ENCODE data around the gene INSM1.

Gene INSM1

DNA sequence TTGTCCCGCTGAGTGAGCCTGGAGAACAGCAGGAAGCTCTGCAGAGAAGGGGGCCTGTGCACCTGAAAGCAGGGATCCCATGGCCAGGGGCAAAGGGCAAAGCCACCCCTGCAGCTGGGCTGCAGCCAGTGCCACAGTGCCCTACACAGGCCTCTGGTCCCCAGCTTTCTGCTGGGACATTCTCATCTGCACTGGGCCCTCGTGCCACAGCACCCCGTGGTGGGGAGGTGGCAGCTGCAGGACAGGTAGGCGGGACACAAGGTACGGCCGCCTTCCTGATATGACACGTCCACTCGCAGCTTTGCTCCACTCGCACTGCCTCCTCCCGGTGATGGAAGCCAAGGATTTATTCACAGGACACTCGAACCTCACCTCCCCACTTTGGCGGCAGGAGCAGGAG, 27.2 kb downstream of the INSM1 start:
- DNase-seq, result no peak

DNA sequence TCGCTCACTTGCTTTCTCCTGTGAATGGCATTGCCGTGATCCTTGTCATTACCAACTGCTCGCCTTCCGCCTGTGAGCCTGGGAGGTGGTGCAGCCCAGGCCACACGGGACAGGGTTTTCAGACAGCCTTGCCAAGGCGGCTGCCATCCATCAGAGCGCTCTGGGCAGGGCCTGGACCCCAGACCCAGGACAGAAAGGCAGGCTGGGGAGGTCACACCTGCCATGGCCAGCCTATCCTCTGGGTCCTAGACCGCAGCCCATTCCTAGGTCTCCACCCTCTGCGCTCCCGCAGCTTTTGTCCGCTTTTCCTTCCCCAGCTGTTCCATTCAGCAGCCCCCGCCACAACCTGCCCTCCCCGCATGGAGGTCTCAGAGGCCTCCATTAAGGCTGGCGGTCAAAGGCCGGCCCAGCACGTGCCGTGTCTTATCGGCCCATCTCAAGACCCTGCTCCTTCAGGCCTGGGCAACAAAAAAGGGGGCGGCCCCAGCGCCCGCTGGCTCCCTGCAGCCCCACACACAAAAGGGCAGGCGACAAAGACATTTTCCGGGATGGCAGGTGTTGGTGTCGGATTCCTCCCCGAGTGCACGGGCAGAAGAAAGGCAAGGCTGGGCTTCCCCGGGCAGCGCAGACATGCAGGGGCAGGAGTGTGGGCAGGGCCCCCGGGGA, 28.1 kb downstream of the INSM1 start:
- DNase-seq, result peak; percentile 56

DNA sequence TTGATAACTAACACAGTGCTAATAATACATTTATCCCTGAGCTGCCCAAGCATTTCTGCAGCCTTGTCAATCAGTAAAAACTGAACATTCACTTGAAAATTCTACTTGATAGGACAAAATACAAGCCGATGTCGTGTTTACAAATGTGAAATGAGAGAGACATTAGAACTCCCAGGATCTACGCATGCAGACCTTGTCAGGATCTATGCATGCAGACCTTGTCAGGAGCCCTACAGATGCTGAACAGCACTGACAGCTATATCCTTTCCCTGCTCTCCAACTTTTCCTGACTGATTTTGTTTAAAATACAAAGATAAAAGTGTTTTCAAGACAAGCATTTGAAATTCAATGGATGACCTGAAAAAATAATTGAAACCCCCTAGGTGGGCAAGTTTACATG, 28.9 kb downstream of the INSM1 start:
- no peak for DNase-seq

DNA sequence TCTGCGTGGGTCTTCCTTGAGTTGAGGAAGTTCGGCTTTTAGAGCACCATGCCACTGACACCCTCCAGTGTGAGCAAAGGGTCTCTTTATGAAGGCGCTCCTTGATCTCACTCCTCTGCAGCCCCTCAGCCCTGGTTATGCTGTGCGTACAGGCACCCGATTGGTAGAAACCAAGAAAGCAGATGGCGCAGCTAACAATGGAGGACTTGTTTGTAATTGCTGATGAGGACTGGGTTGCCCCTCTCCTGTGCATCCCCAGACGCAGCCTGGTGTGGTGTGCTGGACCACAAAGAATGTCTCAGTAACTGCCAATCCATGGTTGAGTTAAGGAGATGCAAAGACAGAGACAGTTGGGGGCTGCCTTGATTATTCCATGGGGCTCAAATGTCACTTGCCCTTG, 30.2 kb downstream of the INSM1 start:
- no peak for DNase-seq

DNA sequence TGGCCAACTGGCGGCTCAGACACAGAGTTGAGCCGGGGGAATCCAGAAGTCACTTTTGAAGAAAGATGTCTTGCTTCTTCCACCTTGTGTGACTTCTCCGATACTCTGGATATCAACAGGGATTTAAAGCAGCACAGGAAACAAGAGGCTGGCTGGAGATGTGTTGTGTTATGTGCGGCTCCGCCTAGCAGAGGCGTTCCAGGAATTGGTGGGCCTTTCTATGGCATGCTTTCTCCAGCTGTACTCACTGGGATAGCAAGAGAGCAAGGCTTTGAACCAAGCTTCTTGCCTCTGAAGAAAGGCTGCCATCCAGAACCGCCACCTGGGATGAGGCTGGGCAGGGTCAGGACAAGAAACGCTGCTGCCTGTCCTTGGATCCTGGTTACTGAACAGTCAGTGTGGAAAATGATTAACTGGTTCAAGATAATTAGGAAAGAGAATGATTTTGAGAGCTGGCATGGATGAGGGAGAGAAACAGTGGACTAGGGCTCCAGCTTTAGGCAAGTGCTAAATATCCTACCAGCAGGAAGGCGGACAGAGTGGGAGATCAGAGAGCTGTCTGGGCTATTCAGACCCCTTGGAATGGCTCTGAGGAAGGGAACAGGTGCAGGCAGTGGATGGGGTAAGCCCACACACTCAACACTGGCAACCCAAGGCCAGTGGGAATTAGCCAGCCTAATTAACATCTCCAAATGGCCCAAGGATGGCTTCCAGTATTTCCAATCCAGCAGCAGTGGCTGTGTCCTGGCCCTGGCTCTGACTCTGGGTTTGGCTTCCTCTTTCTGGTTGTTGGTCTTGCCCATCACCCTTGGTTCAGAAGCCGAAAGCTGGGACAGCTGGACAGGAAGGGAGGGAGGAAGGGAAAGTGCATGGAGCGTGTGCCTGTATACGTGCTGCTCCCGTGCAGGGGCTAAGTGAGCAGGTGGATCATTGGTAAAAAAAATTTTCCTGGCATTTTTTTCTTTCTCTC, 31.9 kb downstream of the INSM1 start:
- DNase-seq, result no peak

DNA sequence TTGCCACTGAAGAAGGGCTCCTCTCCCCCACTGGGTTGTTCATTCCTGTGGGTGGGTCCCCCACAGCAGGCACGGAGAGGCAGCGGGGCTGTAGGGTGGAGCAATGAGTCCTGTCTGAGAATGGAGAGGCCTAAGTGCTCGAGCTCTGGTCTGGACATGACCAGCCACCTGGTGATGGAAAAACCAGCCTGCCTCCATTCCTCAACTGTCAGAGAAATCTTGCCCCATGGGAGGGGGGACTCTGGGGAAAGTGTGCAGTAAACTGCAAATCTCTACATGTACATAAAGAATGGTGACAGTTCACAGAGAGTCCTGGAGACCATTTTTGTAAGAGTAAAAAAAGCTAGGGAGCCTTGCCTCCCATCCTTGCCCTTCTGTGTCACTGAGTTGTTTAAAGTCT, 34.1 kb downstream of the INSM1 start:
- DNase-seq, result no peak

DNA sequence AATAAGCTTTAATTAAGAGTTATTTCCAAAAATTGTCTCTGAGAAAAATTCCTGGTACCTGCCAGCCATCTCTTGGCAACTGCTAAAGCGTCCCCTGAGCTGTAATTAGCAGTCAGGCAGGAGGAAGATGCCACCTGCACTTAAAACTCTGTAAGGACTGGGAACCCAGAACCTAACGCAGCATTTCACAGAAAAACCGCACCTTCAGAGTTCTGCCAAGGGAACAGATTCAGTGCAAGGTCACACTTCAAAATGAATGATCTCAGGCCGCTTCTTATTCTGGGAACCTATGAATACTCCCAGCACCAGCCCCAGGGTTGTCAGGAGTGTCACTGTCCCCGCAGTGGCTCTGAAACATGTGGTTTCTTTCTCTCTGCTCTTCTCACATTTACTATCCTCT, 36.7 kb downstream of the INSM1 start:
- DNase-seq, result no peak

DNA sequence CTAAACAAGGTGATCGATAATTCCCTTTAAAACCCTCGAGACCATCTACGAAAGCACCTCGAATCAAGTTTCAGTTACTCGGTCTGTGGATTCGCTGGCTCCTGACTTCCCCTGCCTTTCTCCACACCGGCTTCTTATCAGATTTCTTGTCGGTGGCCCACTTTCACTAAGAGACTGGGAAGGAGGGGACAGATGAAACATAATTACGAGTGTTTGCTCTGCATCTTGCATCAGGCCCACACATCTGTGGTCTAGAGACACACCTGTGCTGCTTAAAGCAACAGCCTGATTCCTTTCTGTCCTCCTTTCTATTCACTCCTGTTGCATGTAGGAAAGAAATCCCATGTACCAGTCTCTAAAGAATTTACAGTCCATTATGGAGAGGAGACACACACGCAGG, 37.7 kb downstream of the INSM1 start:
- DNase-seq, result no peak

DNA sequence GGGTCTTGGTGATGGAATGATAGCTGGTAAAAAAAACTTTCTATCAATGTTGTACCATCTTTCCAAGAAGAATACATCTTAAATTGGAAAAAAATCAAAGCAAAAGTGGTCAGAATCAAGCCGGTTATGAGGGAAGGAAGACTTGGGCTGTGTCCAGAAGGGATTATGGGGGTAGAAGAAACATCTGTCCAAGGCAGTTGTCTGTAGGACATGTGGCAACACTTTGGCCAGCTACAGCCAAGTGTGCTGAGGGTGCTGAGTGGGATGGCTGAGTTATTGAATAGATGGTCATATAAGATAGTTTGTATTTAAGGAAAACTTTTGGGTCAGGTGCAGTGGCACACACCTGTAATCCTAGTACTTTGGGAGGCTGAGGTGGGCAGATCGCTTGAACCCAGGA, 38.4 kb downstream of the INSM1 start:
- no peak for DNase-seq

DNA sequence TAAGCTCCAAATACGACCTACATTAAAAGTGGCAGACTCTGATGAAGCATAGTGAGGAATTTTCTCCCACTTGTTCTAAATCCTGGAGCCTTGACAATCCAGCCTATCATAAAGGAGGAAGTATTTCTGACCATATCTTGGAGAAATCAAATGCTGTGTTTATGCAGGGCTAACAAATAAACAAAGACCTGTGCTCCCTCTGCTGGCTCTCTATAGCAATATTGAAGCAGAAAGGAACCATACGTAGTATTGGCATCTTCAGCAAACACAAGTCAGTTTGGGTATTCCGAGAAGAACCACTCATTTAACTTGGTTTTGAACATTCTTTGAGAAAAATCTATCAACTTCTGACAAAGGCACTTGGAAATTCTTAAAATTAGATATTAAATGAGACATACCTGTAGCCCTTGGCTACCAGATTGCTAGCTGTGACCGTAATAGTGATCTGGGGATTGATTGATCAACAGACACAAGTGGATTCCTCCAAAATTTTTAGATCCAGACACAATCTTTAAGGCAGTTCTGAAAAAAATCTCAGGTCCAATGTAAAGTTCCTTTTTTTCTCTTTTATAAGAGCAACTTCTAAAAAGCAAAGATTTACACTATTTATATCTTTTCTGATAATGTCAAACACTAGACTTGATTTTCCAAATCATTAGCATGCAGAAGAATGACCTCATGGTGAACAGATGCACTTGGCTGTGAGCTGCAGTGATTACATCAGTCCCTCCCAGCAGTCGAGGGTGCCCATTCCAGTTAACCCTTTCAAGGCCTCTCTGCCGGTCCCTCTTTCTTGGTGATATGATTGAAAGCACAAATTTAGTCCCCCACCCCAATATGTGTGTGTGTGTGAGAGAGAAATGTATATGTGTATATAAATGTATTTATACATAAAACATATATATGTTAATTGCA, 40.2 kb downstream of the INSM1 start:
- no peak for DNase-seq

DNA sequence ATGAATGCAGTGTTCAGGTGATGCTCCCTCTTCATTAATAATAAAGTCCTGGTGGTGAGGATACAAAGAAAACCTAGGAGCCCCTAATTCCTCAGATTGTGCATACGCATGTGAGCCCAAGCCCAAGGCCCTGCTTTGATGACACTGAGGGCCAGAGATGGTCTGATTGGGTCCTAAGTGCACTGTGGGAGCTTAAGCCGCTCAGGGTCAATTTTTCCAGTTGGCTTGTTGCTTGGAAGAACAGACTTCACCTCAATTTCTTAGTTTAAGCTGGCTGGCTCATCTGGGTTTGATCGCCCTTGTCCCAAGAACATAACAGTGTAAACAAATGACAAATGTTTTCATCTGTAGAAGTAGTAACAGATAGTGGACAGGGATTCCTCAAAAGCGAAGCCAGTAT, 41.4 kb downstream of the INSM1 start:
- DNase-seq, result no peak

DNA sequence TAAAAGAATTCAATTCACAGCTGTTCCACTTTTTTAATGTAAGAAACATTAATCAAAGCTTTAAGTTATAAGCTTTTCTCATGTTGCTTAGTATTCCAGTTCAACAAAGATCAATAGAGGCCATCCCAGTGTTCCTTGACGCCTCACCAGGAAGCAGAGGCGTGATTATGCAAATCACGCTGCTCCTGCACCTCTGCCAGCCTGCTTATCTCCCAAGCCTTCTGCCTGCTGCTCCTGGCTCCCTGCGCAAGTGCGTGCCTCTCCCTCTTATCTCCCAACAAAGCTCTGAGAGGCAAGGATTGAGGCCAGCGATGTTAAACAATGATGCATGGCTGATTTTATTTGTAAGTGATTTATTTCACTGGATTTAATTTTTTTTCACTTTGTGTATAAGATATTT, 42.8 kb downstream of the INSM1 start:
- peak; percentile 61 for DNase-seq

DNA sequence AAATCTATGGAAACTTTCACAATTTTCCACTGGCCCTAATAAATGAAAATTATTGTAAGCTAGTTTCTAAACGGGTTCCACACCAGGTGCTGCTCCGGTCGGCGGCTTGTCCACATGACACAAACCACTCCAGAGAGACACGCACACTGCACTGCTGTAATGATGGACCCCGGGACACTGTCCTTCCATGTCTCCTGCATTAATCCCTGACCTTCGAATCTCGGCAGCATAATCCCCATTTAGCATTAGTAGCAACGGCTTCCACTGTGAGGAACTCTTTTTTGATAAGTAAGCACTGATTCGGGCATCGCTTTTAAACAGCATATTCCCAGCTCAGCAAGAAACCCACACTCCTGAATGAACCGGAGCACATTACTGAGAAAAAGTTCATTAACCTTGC, 43.5 kb downstream of the INSM1 start:
- no peak for DNase-seq

DNA sequence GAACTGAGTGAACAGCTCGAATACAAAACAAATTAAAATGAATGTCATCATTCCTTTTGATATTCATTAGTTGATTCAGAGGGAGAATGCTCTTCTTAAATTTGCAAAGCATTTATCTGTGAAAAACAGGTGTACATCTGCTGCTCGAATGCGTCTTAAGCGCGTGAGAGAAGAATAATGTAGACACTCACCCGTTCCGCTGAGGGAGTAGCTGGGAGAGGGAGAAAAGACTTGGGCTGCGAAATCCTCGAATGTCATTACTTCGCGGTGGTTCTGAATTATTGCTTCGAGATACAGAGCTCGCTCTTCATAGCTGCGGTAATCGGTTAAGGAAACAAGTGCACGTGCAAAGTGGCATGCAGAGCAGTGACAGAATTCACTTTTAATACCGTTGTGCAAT, 43.9 kb downstream of the INSM1 start:
- DNase-seq, result no peak

DNA sequence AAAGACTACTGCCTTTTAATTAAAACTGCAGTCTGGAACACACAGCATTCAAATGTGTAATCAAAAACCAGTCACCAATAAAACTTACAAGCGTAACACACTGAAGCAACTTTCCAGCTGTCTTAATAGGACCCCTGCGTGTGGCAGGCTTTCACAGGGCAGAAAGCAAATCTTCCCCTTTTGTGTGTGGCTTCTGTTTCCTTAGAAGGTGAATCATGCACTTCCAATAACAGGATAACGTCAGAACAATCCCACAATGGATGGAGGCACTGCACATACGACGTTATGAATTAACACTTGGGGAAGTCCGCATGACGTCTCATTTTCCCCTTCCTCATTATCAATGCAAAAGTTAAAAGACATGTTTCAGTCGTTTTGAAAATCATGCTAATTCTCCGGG, 44.8 kb downstream of the INSM1 start:
- no peak for DNase-seq

DNA sequence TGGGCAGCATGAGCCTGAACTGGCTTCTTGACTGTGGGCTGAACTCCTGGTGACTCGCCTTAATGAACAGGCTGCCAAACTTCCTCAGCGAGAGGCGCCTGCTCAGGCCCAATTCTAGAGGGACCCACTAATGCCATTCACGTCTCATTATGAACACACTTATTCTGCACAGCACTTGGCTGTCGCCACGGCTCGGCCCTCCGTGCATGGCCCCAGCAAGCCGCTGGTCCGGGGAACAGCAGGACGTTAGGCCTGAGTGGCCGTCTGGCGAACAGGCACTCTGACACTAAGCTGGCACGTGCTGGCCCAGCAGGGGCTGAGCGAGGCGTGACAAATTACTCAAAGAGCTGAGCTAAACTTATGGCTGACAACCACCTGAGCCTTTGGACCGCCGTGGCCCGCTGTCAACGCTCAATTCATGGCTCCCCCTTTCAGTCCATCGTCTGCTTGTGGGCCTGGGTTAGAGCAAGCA, 45.9 kb downstream of the INSM1 start:
- DNase-seq, result no peak

DNA sequence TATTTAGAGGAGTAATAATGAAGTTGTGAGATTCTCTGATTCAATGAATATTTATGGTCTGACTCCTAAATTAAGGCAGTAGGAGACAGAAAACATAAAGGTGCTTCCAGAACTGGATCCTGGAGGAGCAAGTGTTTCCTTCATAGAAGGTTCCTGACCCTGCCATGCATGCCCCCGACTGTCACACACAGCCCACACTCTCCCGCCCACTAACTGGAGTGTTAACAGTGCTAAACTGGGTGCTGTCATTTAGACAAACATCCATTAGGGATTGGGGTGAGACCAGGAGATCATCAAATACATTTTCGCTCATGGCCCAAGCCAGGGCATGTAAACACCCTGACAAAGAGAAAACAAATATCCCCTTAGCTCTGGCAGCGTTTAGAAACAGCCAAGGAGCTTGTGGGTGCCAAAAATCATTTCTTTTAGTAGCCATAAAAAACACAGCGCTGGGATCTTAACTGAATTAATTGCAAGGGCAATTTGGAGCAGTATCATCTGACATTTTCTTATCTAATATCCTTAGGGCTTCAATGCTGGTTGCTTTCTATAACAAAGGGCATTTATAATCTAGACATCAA, 46.8 kb downstream of the INSM1 start:
- DNase-seq, result no peak

DNA sequence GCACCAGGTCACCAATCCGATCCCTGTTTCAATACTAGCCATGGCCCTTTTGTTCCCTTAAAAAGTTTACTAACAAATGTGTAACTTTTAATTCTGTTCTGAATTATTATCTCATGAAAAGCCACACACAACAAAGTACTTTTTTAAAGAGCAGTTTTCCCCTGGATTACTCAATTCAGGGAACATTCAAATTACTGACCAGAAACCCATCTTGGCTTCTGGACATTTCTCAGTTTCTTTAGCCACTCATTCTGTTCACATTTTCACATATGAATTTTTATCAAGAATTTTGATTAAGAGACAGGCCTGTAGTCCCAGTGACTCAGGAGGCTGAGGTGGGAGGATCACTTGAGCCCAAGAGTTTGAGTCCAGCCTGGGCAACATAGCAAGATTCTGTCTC, 47.4 kb downstream of the INSM1 start:
- DNase-seq, result no peak

DNA sequence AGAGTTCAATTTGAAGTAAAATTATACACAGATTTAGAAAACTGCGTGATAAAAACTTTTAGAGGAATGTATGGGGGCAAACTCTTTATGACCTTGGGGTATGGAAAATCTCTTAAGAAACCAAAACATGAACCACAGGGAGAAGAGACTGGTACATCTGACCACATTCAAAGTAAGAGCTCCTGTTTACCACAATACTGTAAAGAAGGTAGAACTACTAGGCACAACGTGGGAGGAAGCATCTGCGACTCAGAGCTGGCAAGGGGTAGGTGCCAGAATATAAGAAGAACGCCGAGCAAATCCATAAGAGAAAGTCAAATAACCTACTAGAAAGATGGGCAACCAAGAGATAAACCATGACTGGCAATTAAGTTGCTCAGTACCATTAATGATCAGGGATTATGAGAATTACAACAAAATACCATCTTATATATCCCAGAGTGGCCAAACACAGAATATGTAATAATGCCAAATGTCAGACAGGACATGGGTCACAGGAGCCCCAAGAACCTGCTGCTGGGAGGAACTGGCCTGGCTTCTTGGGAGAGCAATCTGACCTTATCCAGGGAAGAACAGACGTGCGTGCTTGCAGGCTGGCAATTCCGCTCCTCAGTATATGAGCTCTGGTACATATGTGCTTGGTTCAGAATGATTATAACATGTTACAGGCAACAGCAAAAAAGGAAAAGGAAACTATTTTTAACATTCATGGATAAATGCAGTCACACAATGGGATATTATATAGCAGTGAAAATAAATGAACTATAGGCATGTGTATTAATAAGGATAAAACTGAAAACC, 50.2 kb downstream of the INSM1 start:
- no peak for DNase-seq

All from NCI-H2107 (cell line).